Measurements from ENCODE around the gene S100A5.
A peak's percentile ranks its signal among the peaks of the same experiment; 100 is the strongest.
"Not testable (repeated sequence)": the region's sequence is repeated elsewhere in the genome, so short reads cannot be mapped to it uniquely, and the experiment has no call there.

Gene S100A5

GRCh38 chr1:153540394-153541361 lies at the start of gene S100A5:
Gene S100A5, minus strand, starts transcription at chr1:153540934. Its CDS starts 743 bp downstream, at chr1:153540191.
- DNase-seq, result peak; percentile 54

- DNase-seq, result no peak
Observed at GRCh38 chr1:153588482-153588881, 47.7 kb upstream of the S100A5 start.

GRCh38 chr1:153588033-153588432 lies 47.3 kb upstream of the S100A5 start:
- not testable (repeated sequence) for DNase-seq

- no peak for DNase-seq
Observed at GRCh38 chr1:153587314-153587713, 46.6 kb upstream of the S100A5 start.

- no peak for DNase-seq
Observed at GRCh38 chr1:153586347-153586746, 45.6 kb upstream of the S100A5 start.

- no peak for DNase-seq
Observed at GRCh38 chr1:153585006-153585405, 44.3 kb upstream of the S100A5 start.

GRCh38 chr1:153583976-153584375 lies 43.2 kb upstream of the S100A5 start:
- no peak for DNase-seq

GRCh38 chr1:153583514-153583913 lies 42.8 kb upstream of the S100A5 start:
- not testable (repeated sequence) for DNase-seq

GRCh38 chr1:153582836-153583235 lies 42.1 kb upstream of the S100A5 start:
- DNase-seq, result not testable (repeated sequence)

GRCh38 chr1:153578936-153579335 lies 38.2 kb upstream of the S100A5 start:
- DNase-seq, result no peak

GRCh38 chr1:153578490-153578889 lies 37.8 kb upstream of the S100A5 start:
- no peak for DNase-seq

GRCh38 chr1:153577624-153578051 lies 36.9 kb upstream of the S100A5 start:
- no peak for DNase-seq

GRCh38 chr1:153577138-153577537 lies 36.4 kb upstream of the S100A5 start:
- no peak for DNase-seq

- not testable (repeated sequence) for DNase-seq
Observed at GRCh38 chr1:153575497-153575896, 34.8 kb upstream of the S100A5 start.

GRCh38 chr1:153575081-153575491 lies 34.4 kb upstream of the S100A5 start:
- not testable (repeated sequence) for DNase-seq

- no peak for DNase-seq
Observed at GRCh38 chr1:153573351-153573750, 32.6 kb upstream of the S100A5 start.

GRCh38 chr1:153572569-153573015 lies 31.9 kb upstream of the S100A5 start:
- peak; percentile 65 for DNase-seq

- no peak for DNase-seq
Observed at GRCh38 chr1:153571706-153572105, 31.0 kb upstream of the S100A5 start.

- DNase-seq, result no peak
Observed at GRCh38 chr1:153570874-153571273, 30.1 kb upstream of the S100A5 start.

- no peak for DNase-seq
Observed at GRCh38 chr1:153569465-153569864, 28.7 kb upstream of the S100A5 start.

GRCh38 chr1:153568367-153569099 lies 27.8 kb upstream of the S100A5 start:
- DNase-seq, result peak; percentile 73

GRCh38 chr1:153567621-153568366 lies 27.1 kb upstream of the S100A5 start:
- DNase-seq, result no peak
